HG02973 (cell line): Measurements from ENCODE around the gene CSTB.

Experiments
- ATAC-seq: cut with Tn5 transposase; IDR thresholded peaks from one replicate; pipeline ENCODE4 v1.9.1; 2021; ENCODE audit warnings: moderate library complexity; ENCODE audit not compliant: unreplicated experiment

CSTB gene

GRCh38 chr21:43733529-43734071 is 42.5 kb downstream of the CSTB start:
- ATAC-seq, result no peak

GRCh38 chr21:43733060-43733459 is 43.0 kb downstream of the CSTB start:
- no peak for ATAC-seq

GRCh38 chr21:43731891-43732711 is 44.0 kb downstream of the CSTB start:
- ATAC-seq, result no peak

- ATAC-seq, result no peak
These were observed 44.6 kb downstream of the CSTB start for GRCh38 chr21:43731476-43731875.

GRCh38 chr21:43728467-43729390 is 47.4 kb downstream of the CSTB start:
- ATAC-seq, result peak; percentile 58

GRCh38 chr21:43728154-43728466 is 48.0 kb downstream of the CSTB start:
- no peak for ATAC-seq

GRCh38 chr21:43727519-43728153 is 48.5 kb downstream of the CSTB start:
- ATAC-seq, result no peak

- no peak for ATAC-seq
These were observed 49.2 kb downstream of the CSTB start for GRCh38 chr21:43726686-43727518.
